ENCODE measurements around the gene ATF6. TPM values are rescaled to one million over a fixed set of nuclear protein-coding genes. Genes with fewer than 3 reads are reported as not detected.

ATF6 gene
- total RNA-seq, 1 experiment from 2014 or later, result 20.9 TPM

GRCh38 chr1:161864577-161864976, 98.5 kb downstream of the ATF6 start:
- Histone ChIP-seq H3K36me3 (ENCODE audit: control insufficient read depth in 1 of 2, insufficient read depth in 2 of 2, low read length in 2 of 2) (peaks cover 0 to 4% of the 10 kb centered on the region in 2 experiments; a peak in 1 of 4 replicates), H3K4me1 (ENCODE audit: control insufficient read depth in 1 of 2, insufficient read depth in 2 of 2, low read length in 2 of 2) (no peaks in the 10 kb centered on the region), H4K20me1 (ENCODE audit: insufficient read depth) (no peaks in the 10 kb centered on the region), H3K4me3 (replicated peaks in 1 of 2; ENCODE audit: low read depth in 1 of 2, low read length in 2 of 2) (no peak overlapping the region), H3K4me2 (ENCODE audit: low read length) (no peak overlapping the region), H3K9me3 (ENCODE audit: control insufficient read depth in 1 of 2, insufficient read depth in 1 of 2, low read depth in 1 of 2, low read length in 2 of 2) (no peaks in the 10 kb centered on the region), H3K27ac (ENCODE audit: low read depth, low read length) (no peak overlapping the region), H3K79me2 (ENCODE audit: insufficient read depth, low read length) (no peaks in the 10 kb centered on the region), H3K27me3 (ENCODE audit: insufficient read depth, low read length) (no peaks in the 10 kb centered on the region), H3K9me2 (ENCODE audit: insufficient read depth) (no peaks in the 10 kb centered on the region), H3K9ac (ENCODE audit: low read length) (no peak overlapping the region), H2AFZ (ENCODE audit: low read depth, low read length, poor library complexity, severe bottlenecking) (no peak overlapping the region)
- TF ChIP-seq RAD21 (IDR thresholded peaks at IDR 0.05; ENCODE audit: low read depth) (peak; percentile 26; the same call in 1 of the 2 replicates), POLR2AphosphoS5 (IDR thresholded peaks at IDR 0.05; ENCODE audit: low read depth, low read length) (no peak), YY1 (IDR thresholded peaks at IDR 0.05; ENCODE audit: extremely low read depth, insufficient replicate concordance, low read depth, low read length) (no peak)
- CTCF ChIA-PET, result interaction anchor here (1.0 kb wide), 1 partner anchor 173 kb away, joined by 3 read pairs; no protein-coding TSS in a partner anchor
- DNase-seq (ENCODE audit: low read depth, low spot score) (no peak), ATAC-seq (no peak)
- RAD21 ChIA-PET (ENCODE audit: low non-redundant PET in 1 of 2, low total read pairs in 2 of 2, uncharacterized antibody in 2 of 2, unreplicated experiment in 2 of 2), result no interaction called here
- intact Hi-C loops (cut with micrococcal nuclease), result no loop called here
- BruUV-seq (replicated peaks), result no TSS peak
- POLR2A ChIA-PET, result no interaction called here

GRCh38 chr1:161866241-161866640, 100.1 kb downstream of the ATF6 start:
- Histone ChIP-seq H3K27ac (ENCODE audit: low read depth, low read length) (no peak overlapping the region), H3K4me3 (replicated peaks in 1 of 2; ENCODE audit: low read depth in 1 of 2, low read length in 2 of 2) (no peak overlapping the region), H3K9ac (ENCODE audit: low read length) (no peak overlapping the region), H3K27me3 (ENCODE audit: insufficient read depth, low read length) (no peaks in the 10 kb centered on the region), H3K79me2 (ENCODE audit: insufficient read depth, low read length) (no peaks in the 10 kb centered on the region), H3K4me2 (ENCODE audit: low read length) (no peak overlapping the region), H3K9me2 (ENCODE audit: insufficient read depth) (no peaks in the 10 kb centered on the region), H3K36me3 (ENCODE audit: control insufficient read depth in 1 of 2, insufficient read depth in 2 of 2, low read length in 2 of 2) (peaks cover 0 to 4% of the 10 kb centered on the region in 2 experiments; a peak in 1 of 4 replicates), H3K4me1 (ENCODE audit: control insufficient read depth in 1 of 2, insufficient read depth in 2 of 2, low read length in 2 of 2) (no peaks in the 10 kb centered on the region), H4K20me1 (ENCODE audit: insufficient read depth) (no peaks in the 10 kb centered on the region), H3K9me3 (ENCODE audit: control insufficient read depth in 1 of 2, insufficient read depth in 1 of 2, low read depth in 1 of 2, low read length in 2 of 2) (no peaks in the 10 kb centered on the region), H2AFZ (ENCODE audit: low read depth, low read length, poor library complexity, severe bottlenecking) (no peak overlapping the region)
- POLR2A ChIA-PET, result no interaction called here
- intact Hi-C loops (cut with micrococcal nuclease), result no loop called here
- DNase-seq (ENCODE audit: low read depth, low spot score) (no peak), ATAC-seq (no peak)
- BruUV-seq (replicated peaks), result no TSS peak
- RAD21 ChIA-PET (ENCODE audit: low non-redundant PET in 1 of 2, low total read pairs in 2 of 2, uncharacterized antibody in 2 of 2, unreplicated experiment in 2 of 2), result no interaction called here
- CTCF ChIA-PET, result no interaction called here
- TF ChIP-seq EZH2phosphoT487 (IDR thresholded peaks at IDR 0.05; ENCODE audit: borderline replicate concordance) (no peak), ZBTB33 (IDR thresholded peaks at IDR 0.05; ENCODE audit: extremely low read depth, insufficient replicate concordance, low read length) (no peak), ZFX (IDR thresholded peaks at IDR 0.05) (no peak), EZH2 (IDR thresholded peaks at IDR 0.05) (no peak), CBX3 (IDR thresholded peaks at IDR 0.05; ENCODE audit: low read depth) (no peak), ATF3 (IDR thresholded peaks at IDR 0.05) (no peak), FOSL1 (IDR thresholded peaks at IDR 0.05; ENCODE audit: low read depth) (no peak), EGR1 (IDR thresholded peaks at IDR 0.05; ENCODE audit: low read depth) (no peak), REST (IDR thresholded peaks at IDR 0.05; ENCODE audit: low read depth) (no peak), CEBPB (IDR thresholded peaks at IDR 0.05; ENCODE audit: low read depth) (no peak), SIN3A (IDR thresholded peaks at IDR 0.05; ENCODE audit: low read depth) (no peak)

Data from HCT116 (cell line).